Subcutaneous adipose tissue (tissue), 4 donors: Measurements from ENCODE around the gene CTNNAL1. TPM values are rescaled to one million over a fixed set of nuclear protein-coding genes. Genes with fewer than 3 reads are reported as not detected.

Experiments
- CTCF ChIP-seq: fragments of 450-650 bp; IDR thresholded peaks from one replicate; pipeline ENCODE4 v1.5.1; 2016; ENCODE audit warnings: low read depth, mild to moderate bottlenecking, control low read depth, antibody characterized with exemption, moderate library complexity
- total RNA-seq, 4 donors: library from RNA; depleted of rRNA; stranded (reverse); fragments of >200 nt; gene quantifications; one replicate each; pipeline ENCODE4 v1.1.0, GENCODE V29; 2016

The CTNNAL1 gene
- total RNA-seq, 4 donors from 2014 or later = 24.5 to 58.5 (median 37.1) TPM

GRCh38 chr9:108983885-108984284 lies 29.4 kb downstream of the CTNNAL1 start:
- no peak for TF ChIP-seq CTCF

- TF ChIP-seq CTCF = no peak
Measured at GRCh38 chr9:108980893-108981292, 32.4 kb downstream of the CTNNAL1 start.

GRCh38 chr9:108978205-108978604 lies 35.1 kb downstream of the CTNNAL1 start:
- TF ChIP-seq CTCF = no peak

GRCh38 chr9:108973895-108974294 lies 39.4 kb downstream of the CTNNAL1 start:
- TF ChIP-seq CTCF = no peak

GRCh38 chr9:108972626-108973209 lies 40.6 kb downstream of the CTNNAL1 start:
- TF ChIP-seq CTCF = no peak

- no peak for TF ChIP-seq CTCF
Measured at GRCh38 chr9:108972186-108972585, 41.1 kb downstream of the CTNNAL1 start.

- TF ChIP-seq CTCF = no peak
Measured at GRCh38 chr9:108967916-108968315, 45.4 kb downstream of the CTNNAL1 start.
